GM12878 (cell line): Measurements from ENCODE around the gene DDX10. TPM values are rescaled to one million over a fixed set of nuclear protein-coding genes. Genes with fewer than 3 reads are reported as not detected.

Experiments
- ATAC-seq: fragments of 200-7000 bp; cut with Tn5 transposase; 3 replicates; pipeline ENCODE4 v1.9.1; 2020; ENCODE audit warnings: mild to moderate bottlenecking, moderate library complexity
- BruUV-seq: library from RNA; stranded (reverse); fragments of 400-500 nt; replicated peaks from 2 replicates; lab custom pipeline; 2021; lab: Mats Ljungman, UMichigan
- CTCF ChIA-PET: fragments of 300-600 bp; sonication (Branson Sonifier 250); formaldehyde crosslinking; extraction: SDS; loops from one replicate; lab custom pipeline; 2021; ENCODE audit warnings: inconsistent platforms; lab: Yijun Ruan, JAX
- POLR2A ChIA-PET: fragments of 350-600 bp; formaldehyde crosslinking; extraction: SDS; loops from one replicate; lab custom pipeline; 2021; ENCODE audit warnings: inconsistent platforms; lab: Charles Lee
- RAD21 ChIA-PET: fragments of 300-600 bp; sonication (Branson Sonifier 250); formaldehyde crosslinking; loops from one replicate; lab custom pipeline; 2023; ENCODE audit warnings: antibody characterized with exemption; ENCODE audit not compliant: unreplicated experiment; lab: Charles Lee
- SMC1A ChIA-PET: fragments of 300-600 bp; sonication (Branson Sonifier 250); formaldehyde crosslinking; loops from one replicate; lab custom pipeline; 2023; ENCODE audit not compliant: unreplicated experiment, uncharacterized antibody; lab: Charles Lee
- DNase-seq: peaks from one replicate; pipeline ENCODE4 v3.0.0-alpha.2; 2011; ENCODE audit warnings: low read depth, low spot score
- FAIRE-seq: peaks from 3 replicates; lab custom pipeline; 2011; peaks lifted over from hg19 to GRCh38; lab: Jason Lieb, UNC
- H2AFZ ChIP-seq: 2 replicates; pipeline ENCODE4 v1.6.0; 2011; ENCODE audit warnings: low read depth, low read length, control low read depth; ENCODE audit not compliant: control insufficient read depth
- H3K27ac ChIP-seq: 2 replicates; pipeline ENCODE4 v1.5.1; 2011; ENCODE audit warnings: control low read depth; ENCODE audit not compliant: control insufficient read depth, insufficient read depth
- H3K27me3 ChIP-seq, 2 experiments: replicated peaks in 1 of 2; 2 replicates each; pipeline versions ENCODE4 v1.6.0 to v1.6.1; 2011; ENCODE audit warnings: low read length in 1 of 2; ENCODE audit not compliant: control insufficient read depth in 2 of 2, insufficient read depth in 2 of 2
- H3K36me3 ChIP-seq, 2 experiments: 2 replicates each; pipeline ENCODE4 v1.5.1; 2011; ENCODE audit warnings: low read length in 1 of 2; ENCODE audit not compliant: control insufficient read depth in 2 of 2, insufficient read depth in 2 of 2
- H3K4me1 ChIP-seq: 2 replicates; pipeline ENCODE4 v1.6.1; 2011; ENCODE audit warnings: mild to moderate bottlenecking, low read length, moderate library complexity, mixed read lengths; ENCODE audit not compliant: control insufficient read depth, insufficient read depth
- H3K4me2 ChIP-seq: 2 replicates; pipeline ENCODE4 v1.6.0; 2011; ENCODE audit warnings: control low read depth; ENCODE audit not compliant: control insufficient read depth, insufficient read depth
- H3K4me3 ChIP-seq: fragments of 200-600 bp; sonication (generic); 2 replicates; pipeline ENCODE4 v1.5.1; 2016
- H3K79me2 ChIP-seq: 2 replicates; pipeline ENCODE4 v1.6.0; 2011; ENCODE audit warnings: low read length; ENCODE audit not compliant: control insufficient read depth, insufficient read depth
- H3K9ac ChIP-seq: 2 replicates; pipeline ENCODE4 v1.8.0; 2011; ENCODE audit warnings: low read length, control low read depth, mixed read lengths; ENCODE audit not compliant: control insufficient read depth, insufficient read depth
- H3K9me3 ChIP-seq: replicated peaks from 3 replicates; pipeline ENCODE4 v1.5.1; 2011; ENCODE audit warnings: mild to moderate bottlenecking, low read length; ENCODE audit not compliant: control insufficient read depth, insufficient read depth
- H4K20me1 ChIP-seq: 2 replicates; pipeline ENCODE4 v1.6.0; 2011; ENCODE audit not compliant: control insufficient read depth, insufficient read depth
- IKZF2 ChIP-seq, 2 experiments: fragments of 450-650 bp; IDR thresholded peaks; 2 replicates each; pipeline ENCODE4 v1.6.1; 2017; ENCODE audit warnings: mild to moderate bottlenecking in 2 of 2, moderate library complexity in 2 of 2
- SMARCA5 ChIP-seq: fragments of 450-650 bp; IDR thresholded peaks from 2 replicates; pipeline ENCODE4 v1.6.1; 2017; ENCODE audit warnings: mild to moderate bottlenecking
- WGBS: methylation state at CpG from one replicate; pipeline ENCODE4 v1.1.6; 2016; ENCODE audit warnings: low lambda C conversion rate; ENCODE audit not compliant: insufficient replicate concordance, insufficient coverage; ENCODE audit errors: missing lambda C conversion rate; 5-methylcytosine and 5-hydroxymethylcytosine counted together
- in situ Hi-C: fragments of 300-500 bp; cut with MboI; formaldehyde crosslinking; loops from 9 replicates; pipeline ENCODE4 v1.14.3; 2018; ENCODE audit warnings: mixed read lengths
- intact Hi-C: fragments of 100-400 bp; cut with micrococcal nuclease; formaldehyde crosslinking; loops from one replicate; pipeline ENCODE4 v1.14.2; 2022; ENCODE audit not compliant: unreplicated experiment
- polyA plus RNA-seq, 11 experiments: library from polyadenylated mRNA; depleted of rRNA in 4 of 11; unstranded in 6 of 11; stranded (reverse) in 5 of 11; fragments of >200 nt; fragmentation: Nextera tagmentation in 4 of 11; fragmentation: Illumina TruSeq in 1 of 11; extraction: Ambion mirVana in 4 of 11; extraction: Trizol in 1 of 11; gene quantifications; 1 replicate in 1 of 11; 2 replicates in 10 of 11; pipeline versions ENCODE4 v1.2.1 to v1.2.3, GENCODE V29; 2011 to 2016; ENCODE audit warnings: inconsistent platforms in 2 of 11, missing spikeins in 2 of 11, low read depth in 1 of 11
- total RNA-seq, 4 experiments: library from RNA; depleted of rRNA in 3 of 4; stranded (reverse); fragments of >200 nt in 3 of 4; fragmentation: Illumina TruSeq in 1 of 4; extraction: Trizol in 1 of 4; gene quantifications; 2 replicates each; pipeline versions ENCODE4 v1.2.1 to v1.2.3, GENCODE V29; 2013 to 2021
- TF ChIP-seq, protein P1 (sequence below): fragments of 450-650 bp; IDR thresholded peaks from 2 replicates; pipeline ENCODE4 v1.6.1; 2016; ENCODE audit warnings: mild to moderate bottlenecking
- TF ChIP-seq, protein P2 (sequence below): fragments of 450-650 bp; formaldehyde crosslinking; IDR thresholded peaks from 2 replicates; pipeline ENCODE4 v1.4.0; 2020; ENCODE audit warnings: mild to moderate bottlenecking, moderate library complexity

Gene DDX10
- total and polyA plus RNA-seq, 10 of the 15 experiments (the other 5 are each of a cell fraction or from before 2014, with no cell fraction given): 20.9 to 51.5 (median 31.9) TPM

DNA sequence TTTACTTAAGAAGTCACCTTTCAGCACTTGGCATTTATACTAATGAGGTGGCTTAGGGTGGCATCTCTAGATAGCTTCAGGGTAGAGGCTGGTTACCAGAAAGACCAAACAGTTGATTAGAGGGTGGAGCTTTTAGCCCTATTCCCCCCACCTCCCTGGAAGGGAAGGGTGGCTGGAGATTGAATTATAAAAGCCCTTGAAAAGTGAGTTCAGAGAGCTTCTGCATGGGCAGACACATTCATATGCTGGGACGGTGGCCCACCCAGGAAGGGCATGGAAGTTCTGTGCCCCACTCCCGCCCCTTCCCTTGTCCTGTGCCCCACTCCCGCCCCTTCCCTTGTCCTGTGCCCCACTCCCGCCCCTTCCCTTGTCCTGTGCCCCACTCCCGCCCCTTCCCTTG, 244.2 kb downstream of the DDX10 start:
- Histone ChIP-seq H3K27ac (no peak overlapping the region), H3K9ac (no peak overlapping the region), H3K79me2 (no peaks in the 10 kb centered on the region), H4K20me1 (no peaks in the 10 kb centered on the region), H3K9me3 (no peaks in the 10 kb centered on the region), H3K4me1 (no peaks in the 10 kb centered on the region), H3K27me3 (no peaks in the 10 kb centered on the region), H2AFZ (no peak overlapping the region), H3K36me3 (no peaks in the 10 kb centered on the region), H3K4me2 (no peak overlapping the region), H3K4me3 (no peak overlapping the region)
- SMC1A ChIA-PET: no interaction called here
- intact Hi-C loops: no loop called here
- TF ChIP-seq, protein P1, sequence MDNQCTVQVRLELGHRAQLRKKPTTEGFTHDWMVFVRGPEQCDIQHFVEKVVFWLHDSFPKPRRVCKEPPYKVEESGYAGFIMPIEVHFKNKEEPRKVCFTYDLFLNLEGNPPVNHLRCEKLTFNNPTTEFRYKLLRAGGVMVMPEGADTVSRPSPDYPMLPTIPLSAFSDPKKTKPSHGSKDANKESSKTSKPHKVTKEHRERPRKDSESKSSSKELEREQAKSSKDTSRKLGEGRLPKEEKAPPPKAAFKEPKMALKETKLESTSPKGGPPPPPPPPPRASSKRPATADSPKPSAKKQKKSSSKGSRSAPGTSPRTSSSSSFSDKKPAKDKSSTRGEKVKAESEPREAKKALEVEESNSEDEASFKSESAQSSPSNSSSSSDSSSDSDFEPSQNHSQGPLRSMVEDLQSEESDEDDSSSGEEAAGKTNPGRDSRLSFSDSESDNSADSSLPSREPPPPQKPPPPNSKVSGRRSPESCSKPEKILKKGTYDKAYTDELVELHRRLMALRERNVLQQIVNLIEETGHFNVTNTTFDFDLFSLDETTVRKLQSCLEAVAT: no peak
- TF ChIP-seq SMARCA5 (no peak), IKZF2 (IDR thresholded peaks at IDR 0.05) (no peak)
- TF ChIP-seq, protein P2, sequence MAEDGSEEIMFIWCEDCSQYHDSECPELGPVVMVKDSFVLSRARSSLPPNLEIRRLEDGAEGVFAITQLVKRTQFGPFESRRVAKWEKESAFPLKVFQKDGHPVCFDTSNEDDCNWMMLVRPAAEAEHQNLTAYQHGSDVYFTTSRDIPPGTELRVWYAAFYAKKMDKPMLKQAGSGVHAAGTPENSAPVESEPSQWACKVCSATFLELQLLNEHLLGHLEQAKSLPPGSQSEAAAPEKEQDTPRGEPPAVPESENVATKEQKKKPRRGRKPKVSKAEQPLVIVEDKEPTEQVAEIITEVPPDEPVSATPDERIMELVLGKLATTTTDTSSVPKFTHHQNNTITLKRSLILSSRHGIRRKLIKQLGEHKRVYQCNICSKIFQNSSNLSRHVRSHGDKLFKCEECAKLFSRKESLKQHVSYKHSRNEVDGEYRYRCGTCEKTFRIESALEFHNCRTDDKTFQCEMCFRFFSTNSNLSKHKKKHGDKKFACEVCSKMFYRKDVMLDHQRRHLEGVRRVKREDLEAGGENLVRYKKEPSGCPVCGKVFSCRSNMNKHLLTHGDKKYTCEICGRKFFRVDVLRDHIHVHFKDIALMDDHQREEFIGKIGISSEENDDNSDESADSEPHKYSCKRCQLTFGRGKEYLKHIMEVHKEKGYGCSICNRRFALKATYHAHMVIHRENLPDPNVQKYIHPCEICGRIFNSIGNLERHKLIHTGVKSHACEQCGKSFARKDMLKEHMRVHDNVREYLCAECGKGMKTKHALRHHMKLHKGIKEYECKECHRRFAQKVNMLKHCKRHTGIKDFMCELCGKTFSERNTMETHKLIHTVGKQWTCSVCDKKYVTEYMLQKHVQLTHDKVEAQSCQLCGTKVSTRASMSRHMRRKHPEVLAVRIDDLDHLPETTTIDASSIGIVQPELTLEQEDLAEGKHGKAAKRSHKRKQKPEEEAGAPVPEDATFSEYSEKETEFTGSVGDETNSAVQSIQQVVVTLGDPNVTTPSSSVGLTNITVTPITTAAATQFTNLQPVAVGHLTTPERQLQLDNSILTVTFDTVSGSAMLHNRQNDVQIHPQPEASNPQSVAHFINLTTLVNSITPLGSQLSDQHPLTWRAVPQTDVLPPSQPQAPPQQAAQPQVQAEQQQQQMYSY (CRISPR knock-in tag): no peak
- CTCF ChIA-PET: no interaction called here
- FAIRE-seq (no peak), ATAC-seq (no peak), DNase-seq (no peak)
- in situ Hi-C loops: no loop called here
- 75% methylated on average over 2 of the region's 5 CpGs for WGBS
- no TSS peak for BruUV-seq
- RAD21 ChIA-PET: no interaction called here
- POLR2A ChIA-PET: no interaction called here
